Activated naive CD4-positive, alpha-beta T cell treated with Interleukin-2 at 50 U/mL for 16 hours (primary cell): ENCODE results near the gene SUGCT.
"Not testable (repeated sequence)": the region's sequence is repeated elsewhere in the genome, so short reads cannot be mapped to it uniquely, and the experiment has no call there.

Experiments
- DNase-seq: peaks from one replicate; pipeline ENCODE4 v3.0.0-alpha.2; 2020

The SUGCT gene

DNA sequence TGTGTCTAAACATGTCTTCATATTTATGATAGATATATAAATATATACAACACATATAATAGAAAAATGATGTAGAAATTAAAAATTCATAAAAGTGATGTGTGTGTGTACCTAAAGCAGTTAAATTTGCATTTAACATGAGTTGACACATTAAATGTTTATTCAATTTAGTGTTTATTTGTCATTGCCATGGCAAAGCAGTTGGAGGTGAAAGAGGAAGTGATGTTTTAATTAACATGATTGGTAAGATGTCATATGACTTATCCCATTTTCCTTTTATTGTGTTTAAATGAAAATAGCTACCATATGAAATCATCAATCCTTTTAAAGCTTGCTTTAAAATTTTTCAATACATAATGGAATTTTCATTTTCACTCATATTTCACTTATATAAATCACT is 452.6 kb downstream of the SUGCT start:
- DNase-seq, result no peak

DNA sequence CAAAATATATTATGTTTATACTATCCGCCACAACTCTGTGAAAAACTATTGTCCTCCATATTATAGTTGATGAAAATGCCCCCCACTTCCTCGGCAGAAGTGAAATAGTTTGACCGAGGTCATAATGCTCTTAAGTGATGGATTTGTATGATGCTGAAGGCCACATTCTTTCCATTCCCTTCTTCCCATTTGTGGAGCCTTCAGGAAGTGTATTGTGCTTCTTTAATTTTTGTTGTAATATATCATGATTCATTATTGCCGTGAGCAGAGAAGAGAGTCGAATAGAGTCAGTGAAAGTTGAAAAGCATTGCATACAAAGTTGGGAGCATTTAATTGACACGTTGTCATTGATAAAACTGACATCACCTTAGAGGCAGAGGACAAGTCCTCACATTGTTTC is 460.3 kb downstream of the SUGCT start:
- no peak for DNase-seq

DNA sequence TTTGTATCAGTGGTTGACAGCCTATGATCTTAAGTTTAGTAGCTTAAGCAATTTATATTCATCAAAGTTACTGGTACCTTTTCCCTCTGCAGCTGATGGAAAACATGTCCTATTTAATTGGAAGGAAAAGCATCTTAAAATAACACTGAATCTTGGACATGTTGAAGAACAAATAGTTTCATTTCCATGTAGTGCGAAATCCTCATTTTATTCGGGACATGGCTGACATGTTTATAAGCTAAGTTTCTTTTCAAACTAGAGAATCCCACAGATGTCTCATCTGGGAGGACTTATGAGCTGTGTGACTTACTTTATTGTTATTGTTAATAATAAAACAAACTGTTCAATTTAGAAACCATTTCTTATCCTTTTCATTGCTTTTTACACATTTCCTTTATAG is 461.0 kb downstream of the SUGCT start:
- DNase-seq, result no peak

DNA sequence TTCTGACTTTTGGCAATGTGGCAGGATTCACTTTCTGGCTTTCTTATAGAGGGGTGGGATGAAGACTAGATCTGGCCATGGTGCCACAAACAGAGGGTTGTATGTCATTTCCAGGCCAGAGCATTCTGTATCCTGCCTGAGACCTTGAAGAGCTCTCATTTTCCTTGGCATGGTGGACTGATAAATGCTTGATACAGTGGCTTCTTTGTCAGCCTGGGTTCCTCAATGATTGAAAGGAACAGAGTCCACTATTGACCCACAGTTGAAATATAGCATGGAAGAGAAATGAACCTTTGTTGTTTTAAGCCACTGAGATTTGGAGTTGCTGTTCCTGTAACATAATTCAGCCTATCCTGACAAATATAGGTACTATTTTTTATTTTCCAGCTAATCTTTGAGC is 462.7 kb downstream of the SUGCT start:
- DNase-seq, result no peak

DNA sequence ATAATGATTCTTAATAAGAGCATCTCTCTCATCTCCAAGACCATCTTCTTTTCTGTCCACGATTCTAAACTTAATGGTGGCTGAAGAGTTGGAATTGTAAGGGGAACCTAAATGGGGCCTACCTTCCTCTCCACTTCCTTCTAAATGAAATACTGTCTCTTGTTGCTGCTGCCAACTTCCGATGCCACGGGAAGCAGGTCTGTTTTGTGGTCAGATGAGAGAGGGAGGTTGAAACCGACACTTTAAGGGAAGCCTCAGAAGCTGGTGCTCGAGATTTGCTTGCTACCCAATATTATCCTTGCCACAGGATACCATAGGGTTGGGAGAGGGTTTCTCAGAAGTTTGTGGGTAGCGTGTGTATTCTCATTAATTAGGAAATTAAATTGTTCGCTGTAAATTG is 464.1 kb downstream of the SUGCT start:
- no peak for DNase-seq

DNA sequence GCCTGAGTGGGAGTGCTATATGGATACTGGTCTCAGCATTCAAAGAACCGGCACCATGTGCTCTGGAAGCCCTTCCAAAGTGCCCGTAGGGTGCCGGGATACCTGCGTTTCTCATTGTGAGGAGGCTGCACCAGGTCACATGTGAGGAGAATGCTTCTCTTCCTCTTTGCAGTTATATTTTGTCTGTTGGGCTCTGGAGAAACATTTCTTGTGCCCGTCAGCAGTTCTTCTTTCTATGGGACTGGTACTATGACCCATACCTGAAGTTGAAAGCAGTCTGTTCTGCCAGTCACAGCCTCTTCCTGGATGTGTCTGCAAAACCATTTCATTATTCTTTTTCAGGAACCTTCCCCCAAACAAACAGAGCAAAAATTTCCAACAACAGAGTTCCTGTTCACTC is 465.0 kb downstream of the SUGCT start:
- DNase-seq, result no peak

DNA sequence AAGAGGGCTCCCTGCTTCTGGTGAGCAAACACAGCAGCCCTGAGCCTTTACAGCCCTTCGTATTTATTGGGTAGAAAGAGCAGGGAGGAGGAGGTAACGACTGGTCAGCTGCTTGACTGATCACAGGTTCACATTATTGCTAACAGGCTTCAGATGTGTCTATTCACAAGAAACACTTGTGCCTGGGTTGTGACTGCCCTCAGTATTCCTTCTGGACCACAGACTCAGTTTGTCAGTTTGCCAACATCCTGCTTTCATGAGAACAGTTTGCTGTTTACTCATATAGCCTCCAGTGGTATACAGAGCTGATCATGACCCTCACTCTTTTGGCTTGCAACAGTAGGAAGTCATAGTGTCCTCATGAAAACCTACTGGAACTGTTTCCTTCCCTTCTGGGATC is 467.5 kb downstream of the SUGCT start:
- not testable (repeated sequence) for DNase-seq

DNA sequence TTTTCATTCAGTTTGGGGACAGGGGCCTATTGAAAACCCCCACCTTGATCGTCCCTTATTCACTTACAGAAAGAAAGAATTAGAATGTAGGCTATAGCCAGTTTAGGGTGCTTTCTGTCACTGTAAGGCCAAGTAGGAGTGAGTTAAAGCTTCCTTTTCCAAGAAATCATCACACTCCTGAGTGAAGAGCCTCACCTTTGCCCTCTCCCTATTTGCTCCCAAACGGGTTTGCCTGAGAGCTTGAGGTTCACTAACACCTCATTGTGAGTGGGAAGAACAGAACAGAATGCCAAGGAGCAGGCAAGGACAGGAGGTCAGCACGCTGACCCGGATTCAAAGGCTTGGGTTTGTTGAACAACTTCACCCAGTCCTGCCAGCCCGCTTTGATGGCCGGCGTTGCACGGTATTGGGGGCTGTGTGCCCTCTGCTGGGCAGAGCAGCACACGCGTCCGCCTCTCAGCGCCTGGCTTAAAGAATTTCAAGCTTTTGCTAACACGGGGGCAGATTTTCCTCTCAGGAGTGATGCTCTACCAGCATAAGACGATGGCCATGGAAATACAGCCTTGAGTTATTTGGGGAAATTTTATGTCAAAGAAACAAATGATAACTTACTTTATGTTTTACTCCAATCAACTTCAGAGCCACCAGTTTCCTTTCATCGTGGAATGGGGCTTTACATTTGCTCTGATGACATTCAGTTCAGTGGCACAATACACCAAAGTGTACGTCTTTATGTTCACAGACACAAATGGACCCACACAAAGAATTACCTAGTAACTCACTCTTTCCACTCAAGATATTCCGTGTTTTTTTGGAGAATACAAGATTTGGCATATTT is 470.0 kb downstream of the SUGCT start:
- no peak for DNase-seq

DNA sequence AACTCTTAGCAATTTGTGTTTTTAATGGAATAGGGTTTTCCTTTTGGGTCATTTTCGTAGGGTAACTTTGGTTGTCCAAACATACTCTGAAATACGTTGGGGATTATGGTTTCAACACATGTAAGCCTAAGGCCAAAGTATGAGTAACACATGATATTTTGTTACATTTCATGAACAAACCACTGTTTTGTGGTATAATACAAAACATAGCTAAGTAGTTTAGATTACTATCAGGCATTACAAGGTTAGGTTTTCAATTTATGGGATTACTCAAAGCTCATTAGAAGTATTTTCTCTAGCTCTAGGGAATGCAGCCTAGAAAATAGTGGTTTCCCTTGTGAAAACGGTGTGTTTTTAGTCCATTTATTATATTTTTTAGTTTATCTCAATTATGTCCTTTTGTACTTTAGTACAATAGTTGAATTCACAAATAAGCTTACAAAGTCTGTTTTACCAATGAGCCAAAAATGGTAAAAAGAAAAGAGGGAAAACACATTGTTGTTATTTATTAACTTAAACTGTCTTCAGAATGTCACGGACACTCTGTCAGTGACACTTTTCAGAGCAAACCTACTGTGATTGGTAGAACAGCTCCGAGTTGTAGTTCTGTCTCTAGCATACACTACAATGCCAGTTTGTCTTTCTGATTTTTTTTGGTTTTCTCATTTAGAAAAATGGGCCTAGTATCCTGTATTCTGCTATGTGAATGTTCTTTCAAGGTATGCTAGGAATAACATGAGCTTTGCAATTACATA is 473.7 kb downstream of the SUGCT start:
- no peak for DNase-seq

DNA sequence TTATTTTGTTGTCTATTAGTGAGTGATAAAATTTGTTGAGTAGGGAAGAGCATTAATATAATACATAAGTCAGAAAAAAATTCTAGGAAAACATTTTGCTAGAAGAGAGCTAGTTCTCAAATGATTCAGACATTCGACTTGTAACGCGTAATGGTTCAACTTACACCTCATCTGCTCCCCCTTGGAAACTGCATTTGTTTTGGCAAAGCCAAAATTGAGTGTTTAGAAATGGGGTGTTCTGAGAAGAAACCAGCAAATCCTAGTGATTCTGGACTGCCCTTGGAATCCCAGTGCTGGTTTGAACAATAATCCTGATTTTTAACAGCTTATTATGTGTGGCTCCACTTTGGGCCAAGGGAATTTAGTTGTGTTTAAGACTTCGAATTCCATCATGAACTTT is 475.7 kb downstream of the SUGCT start:
- no peak for DNase-seq

DNA sequence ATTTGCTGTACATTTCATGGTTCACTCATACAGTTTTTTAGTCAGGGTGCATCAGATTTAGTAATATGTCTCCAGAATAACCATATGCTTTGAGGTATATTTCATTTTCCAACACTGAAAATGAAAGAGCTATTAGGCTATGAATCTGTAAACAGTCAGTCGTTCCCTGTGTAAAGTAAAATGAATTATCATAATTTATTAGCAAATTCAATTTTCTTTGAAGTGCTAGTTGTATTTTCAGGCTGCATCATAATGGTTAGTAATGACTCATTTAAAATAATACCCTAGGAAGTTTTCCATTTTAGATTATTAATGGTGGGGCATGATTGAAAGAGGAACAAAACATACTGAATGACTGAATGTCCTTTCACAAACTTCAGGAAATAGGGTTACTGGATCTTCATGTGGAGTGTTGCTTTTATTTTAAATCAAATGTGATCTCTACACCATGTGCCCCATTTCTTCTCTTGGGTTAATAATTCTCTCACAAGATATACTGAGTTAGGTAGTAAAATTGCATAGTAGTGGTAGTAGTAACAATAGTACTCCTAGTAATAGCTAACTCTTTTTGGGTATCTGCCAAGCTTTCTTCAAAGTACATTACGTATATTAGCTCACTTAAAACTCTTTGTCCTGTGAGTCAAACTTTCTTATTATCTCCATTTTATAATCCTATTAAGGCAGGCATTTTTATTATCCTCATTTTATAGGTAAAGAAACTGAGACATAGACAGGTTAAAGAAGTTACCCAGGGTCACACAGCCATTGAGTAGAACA is 476.5 kb downstream of the SUGCT start:
- DNase-seq, result no peak

DNA sequence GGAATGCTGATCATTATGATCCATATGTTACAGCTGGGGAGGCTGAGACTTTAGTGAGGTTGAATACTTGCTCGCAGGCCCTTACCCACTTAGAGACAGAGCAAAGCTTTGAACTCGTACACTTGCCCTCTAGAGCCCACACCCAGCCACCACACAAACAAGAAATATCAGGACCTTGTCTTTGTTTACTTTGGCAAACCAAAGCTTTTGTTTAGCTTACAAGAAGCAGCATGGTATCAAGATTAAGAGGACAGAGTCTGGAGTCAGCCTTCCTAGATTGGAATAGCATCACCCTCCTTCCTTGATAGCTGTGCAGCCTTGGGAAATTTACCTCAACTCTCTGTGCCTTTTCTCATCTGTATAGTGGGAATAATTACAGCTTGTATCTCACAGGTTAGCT is 477.5 kb downstream of the SUGCT start:
- DNase-seq, result no peak

DNA sequence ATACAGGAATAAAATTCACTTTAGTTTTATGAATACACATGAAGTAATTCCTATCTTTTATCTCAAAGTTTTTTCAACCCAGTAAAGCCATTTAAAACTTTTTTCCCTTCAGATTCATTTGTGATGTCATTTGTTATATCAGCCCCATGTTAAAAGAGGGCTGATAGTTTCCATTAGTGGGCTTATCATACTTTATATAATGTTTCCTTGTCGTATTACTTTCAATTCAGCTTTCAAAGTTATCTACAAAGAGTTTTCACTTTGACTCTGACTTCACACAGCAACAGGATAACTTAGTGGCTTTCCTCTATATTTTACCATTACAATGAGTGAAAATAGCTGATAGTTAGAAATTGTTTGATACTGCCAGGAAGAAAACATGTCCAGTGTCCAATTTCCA is 484.8 kb downstream of the SUGCT start:
- no peak for DNase-seq

DNA sequence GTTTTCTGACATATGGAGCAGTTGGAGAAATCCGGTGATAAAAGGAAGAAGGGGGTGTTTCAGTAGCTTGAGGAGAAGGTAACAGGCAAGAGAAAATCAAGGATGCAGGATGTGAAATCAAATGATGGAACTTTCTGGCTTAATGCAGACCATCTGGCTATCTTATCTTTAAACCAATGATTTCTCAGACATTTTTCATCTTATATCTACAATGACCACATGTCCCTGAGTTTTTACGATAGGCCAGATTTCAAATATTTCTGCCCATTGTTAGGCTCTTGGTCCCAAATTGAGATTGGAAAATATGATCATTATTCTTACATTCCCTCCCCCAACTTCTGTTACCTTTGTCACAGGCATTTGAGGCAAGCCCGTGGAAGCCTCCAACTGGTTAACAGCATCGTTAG is 486.8 kb downstream of the SUGCT start:
- DNase-seq, result no peak

DNA sequence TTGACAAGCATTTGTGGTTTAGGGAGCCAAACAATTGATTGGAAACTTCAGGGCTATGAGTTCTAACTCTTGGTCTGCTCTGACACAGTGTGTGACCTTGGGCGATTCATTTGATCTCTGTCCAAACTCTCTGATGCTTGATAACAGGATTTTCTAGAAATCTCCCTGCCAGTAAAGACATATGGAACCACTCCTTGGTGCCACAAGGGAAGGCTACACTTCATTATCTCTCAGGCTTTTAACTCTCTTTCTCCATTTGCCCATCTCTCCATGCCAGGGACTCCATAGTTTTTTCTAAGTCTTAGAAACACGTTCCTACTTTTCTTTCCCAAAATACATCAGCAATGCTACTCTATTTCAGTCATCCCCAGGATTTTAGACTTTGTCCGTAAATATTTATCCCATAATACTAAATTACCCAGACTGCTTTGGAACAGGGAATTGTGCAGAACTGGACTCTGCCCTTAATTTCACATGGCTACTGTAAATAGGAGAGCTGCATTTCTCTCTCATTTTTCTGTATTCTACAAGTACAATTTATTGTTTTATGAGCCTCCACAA is 488.2 kb downstream of the SUGCT start:
- no peak for DNase-seq

DNA sequence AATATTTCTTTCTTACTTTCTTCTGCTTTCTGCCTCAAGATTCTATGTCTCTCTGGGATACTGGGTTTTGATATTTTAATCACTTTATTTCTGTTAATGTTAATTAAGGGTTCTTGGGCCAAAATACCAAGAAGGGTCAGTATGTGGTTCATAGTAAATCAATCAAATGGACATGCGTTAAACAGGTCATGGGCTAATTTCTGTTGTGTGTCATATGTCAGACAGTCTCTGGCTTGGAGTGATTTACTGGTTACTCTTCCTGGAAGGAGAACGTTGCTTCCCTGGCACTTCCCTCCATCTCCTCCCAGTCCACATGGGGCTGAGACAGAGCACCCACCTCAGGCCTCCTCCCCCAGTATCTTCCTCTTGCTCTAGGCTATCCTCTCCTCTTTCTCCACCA is 489.1 kb downstream of the SUGCT start:
- DNase-seq, result no peak

DNA sequence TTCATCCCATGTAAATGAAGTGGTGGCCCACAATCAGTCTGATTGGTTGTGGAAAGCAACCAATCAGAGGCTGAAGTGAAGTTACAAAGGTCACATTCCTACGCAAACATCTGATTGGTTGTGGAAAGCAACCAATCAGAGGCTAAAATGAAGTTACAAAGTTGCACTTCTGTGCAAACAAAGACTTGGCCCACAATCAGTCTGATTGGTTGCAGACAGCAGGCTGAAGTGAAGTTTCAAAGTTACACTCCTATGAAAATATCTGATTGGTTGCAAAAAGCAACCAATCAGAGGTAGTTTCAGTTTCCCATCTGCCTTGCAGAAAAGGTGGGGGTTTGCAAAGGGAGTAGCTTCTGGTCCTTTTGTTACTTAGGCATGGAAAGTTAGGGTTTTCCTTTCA is 492.6 kb downstream of the SUGCT start:
- not testable (repeated sequence) for DNase-seq

DNA sequence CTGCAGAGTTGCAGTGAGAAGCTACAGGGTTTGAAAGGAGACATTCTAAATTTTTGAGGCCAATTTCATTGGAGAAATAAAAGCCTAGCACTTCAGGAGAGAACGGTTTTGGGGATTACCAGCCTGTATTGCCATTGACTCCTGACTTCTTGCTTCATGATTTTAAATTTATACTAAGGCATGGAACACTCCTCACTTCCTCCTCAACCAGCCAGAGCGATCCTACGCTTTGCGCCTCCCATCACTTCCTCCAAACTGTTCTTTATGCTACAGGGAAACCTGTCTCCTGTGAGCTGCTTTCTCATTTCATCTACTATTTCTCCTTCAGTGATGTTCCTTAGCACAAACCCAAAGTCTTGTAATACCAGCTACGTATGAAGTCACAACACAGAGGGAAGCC is 495.1 kb downstream of the SUGCT start:
- DNase-seq, result no peak

DNA sequence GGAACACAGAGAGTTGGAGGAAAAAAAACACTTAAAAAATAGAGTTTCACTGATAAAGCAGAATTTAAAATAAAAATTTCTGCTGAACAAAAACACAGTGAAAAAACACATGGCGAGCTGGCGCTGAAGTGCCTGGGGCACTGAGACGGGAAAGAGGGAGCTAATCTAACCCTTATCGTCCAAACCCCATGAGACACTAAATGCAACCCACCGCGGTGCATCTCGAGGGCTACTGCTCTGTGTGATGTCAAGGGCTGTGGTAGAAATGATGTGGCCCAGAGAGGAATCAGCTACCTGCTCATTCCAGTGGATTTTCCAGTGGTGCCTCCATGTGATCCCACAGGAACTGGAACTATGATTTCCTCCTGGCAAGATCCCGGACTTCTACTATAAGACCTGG is 499.3 kb downstream of the SUGCT start:
- no peak for DNase-seq

DNA sequence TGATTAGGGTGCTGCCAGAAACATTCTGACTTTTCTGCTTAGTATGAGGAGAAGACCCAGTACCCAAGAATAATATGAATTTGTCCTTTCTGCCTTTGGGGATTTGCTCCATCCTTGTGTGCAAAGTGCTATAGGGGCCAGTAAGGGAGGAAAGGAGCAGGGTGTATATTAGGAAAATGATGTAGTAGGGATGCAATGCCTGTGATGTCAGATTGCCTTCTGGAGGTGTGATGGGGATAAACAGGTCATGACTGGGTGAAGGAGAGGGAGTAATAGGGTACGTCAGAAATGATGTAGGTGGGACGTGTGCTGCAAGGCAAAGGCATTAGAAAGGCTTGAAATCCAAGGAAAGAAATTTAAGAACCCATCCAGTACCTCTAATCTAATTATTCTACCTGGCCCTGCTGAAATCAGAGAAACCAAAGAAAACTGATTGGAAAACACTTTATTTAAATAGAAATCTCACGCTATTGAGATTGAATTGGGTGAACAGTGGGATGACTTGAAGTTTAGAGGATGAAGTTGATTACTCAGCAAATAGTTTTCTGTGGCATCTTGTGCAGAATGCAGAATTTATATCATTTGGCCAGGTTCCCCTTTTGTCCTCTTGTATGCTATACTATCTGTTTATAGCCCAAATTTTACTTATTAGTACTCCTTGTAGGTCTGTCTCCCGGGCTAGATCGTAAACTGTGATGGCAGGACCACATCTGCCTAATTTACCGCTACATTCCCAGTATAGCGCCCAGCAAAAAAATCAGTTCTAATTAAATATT is 503.9 kb downstream of the SUGCT start:
- DNase-seq, result no peak

DNA sequence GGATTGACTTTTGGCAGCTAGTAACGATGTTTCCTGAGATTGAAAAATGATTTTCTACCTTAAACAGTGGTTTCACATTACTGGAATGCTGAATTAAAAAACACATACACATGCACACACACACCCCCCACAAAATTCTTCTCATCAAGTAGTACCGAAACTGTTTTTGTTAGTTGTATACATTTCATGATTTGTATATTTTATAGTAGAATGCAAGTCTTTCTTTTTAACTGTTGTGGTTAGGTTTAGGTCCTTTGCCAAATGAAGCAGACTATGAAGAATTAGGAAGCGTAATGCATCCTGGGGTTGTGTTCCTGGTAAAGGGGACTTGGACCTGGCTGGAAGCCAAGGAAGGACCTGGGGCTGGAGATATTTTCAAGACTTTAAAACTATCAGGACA is 505.8 kb downstream of the SUGCT start:
- no peak for DNase-seq

DNA sequence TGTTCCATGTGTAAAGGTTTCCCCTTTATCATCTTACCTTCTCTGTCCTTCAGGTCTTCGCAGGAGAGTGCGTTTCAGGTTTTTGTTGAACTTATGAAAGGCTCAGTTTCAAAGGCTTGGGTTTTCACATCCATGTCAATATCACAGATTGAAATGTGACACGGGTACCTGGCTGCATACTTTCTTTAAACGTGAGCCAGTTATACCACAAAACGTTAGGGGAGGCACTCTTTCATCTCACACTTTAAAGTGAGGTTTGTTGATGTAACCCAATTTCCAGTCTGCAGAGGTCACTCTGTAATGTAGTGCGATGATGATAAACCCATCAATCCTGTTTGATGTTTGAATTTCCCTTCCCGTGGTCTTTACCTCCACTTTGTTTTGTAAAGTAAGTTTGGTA is 506.9 kb downstream of the SUGCT start:
- no peak for DNase-seq

DNA sequence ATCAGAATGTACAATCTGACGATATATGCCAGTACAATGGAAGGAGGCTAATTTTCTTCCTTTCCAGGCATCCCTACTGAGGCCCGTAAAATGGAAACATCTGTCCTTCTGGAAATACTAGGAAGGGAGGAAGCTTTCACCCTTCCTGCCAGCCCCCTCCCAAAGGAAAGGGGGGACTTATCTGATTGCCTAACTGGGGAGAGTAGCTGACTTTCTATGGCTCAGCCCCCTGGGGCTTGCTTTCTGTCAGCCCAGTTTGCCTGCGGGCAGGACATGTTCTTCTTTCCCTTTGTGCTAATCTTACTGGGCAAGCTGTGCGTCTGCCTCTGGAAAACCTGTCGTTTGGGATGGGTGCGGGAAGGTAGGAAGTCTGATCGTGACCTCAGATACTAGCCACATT is 508.9 kb downstream of the SUGCT start:
- no peak for DNase-seq
